GM19099 (cell line): ENCODE results near the gene TMEM9B.

ENCODE experiments used
- POLR2A ChIP-seq: IDR thresholded peaks from 3 replicates; pipeline ENCODE4 v1.6.1; 2011; ENCODE audit warnings: low read depth; ENCODE audit not compliant: insufficient read length; ENCODE audit errors: extremely low read depth

TMEM9B gene

DNA sequence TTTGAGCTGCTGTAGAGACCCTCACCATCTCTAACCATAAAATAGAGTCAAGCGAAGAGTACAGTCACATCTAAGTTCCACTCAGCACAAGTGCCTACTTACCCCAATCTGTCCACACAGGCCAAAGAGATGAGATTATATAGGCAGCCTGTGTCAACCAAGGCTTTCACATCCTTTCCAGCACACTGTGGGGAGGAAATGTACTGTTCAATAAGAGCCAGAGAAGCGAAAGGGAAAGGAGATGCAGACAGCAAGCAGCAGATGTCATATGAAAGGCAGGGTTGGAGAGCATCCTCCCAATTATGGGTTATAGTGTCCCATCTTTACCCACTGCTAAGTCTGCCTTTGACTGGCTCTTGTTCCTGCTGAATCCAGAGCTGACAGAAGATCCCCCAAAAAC, 23.2 kb upstream of the TMEM9B start:
- TF ChIP-seq POLR2A, result no peak

DNA sequence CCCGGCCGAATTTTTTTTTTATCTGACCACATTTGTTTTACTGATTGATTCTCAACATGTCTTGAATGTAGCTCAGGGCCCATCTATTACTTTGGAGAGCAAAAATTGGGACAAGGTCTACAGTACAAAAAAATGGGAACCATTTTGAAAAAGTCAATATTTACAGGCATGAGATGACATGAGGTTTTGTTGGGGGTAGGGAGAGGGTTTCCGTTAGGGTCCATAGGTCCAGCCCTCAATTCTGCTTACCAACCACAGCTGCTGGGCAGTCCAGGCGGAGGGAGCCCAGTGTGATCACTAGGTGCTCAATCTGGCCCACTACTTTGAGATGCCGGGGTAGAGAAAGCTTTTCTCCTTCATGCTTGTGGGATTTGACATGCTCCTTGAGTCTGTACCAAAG, 21.2 kb upstream of the TMEM9B start:
- no peak for TF ChIP-seq POLR2A

DNA sequence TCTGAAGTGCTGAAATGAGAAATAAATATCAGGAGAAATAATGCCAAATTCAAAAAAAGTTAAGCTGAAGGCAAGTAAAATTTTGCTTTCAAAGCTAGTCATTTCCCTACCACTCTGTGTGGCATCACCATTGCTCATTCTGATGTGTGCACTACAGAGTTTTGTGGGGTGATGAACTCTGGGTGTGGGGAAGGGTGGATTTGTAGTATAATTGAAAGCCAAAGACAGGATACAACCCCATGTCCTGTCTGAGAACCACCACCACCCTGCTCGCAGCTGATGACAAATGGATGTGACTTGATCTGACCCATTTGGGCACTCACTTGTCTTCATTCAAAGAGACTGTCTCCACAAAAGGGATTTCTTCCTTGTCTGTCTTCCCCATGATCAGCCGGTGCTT, 19.3 kb upstream of the TMEM9B start:
- no peak for TF ChIP-seq POLR2A

DNA sequence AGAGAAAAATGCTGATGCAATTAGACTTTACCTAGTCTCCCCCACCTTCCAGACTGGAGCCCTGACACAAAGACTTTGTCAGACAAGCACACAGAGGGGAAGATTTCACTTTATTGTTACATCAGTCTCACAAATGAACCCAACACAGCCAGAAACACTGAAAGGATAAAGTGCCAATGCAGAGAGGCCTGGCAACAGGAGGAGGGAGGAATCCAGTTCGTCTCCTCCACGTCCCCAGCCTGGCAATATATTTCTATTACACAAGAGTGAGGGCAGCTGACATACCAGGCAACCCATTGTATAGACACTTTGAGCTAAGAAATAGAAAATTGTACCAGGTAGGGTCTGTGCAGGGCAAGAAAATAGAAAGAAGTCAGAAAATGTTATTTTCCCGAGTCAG, 16.2 kb upstream of the TMEM9B start:
- TF ChIP-seq POLR2A, result no peak

GRCh38 chr11:8973121-8973520, 8.9 kb upstream of the TMEM9B start:
- no peak for TF ChIP-seq POLR2A

GRCh38 chr11:8971924-8972316, 7.7 kb upstream of the TMEM9B start:
- no peak for TF ChIP-seq POLR2A

DNA sequence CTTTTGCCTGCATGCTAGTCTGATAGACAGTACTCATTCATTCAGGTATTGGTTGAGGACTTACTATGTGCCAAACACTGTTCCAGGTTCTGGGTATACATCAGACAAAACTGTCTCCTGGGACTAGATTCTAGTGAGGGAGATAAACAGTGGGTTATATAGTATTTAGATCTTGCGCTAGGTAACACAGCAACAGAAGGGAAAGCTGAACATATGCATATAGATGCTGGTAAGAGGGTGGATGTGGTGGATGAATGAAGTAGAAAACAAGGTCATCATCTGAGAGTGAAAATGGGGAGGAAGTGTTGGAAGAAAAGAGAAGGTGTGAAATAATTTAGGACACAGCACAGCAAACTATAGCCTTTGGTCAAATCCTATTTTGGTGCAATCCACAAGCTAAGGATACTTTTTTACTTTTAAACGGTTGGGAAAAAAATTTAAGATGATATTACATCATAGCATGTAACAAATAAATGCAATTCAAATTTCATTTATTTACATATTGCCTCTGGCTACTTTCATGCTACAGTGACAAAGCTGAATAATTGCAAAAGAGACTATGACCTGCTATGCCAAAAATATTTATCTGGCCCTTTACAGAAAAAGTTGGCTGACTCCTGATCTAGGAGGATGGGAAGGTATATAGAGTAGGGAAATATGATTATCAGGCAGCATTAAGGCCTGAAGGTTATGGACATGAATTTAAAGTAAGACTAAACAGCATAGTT, 7.1 kb upstream of the TMEM9B start:
- TF ChIP-seq POLR2A, result no peak

GRCh38 chr11:8967184-8967583, 2.9 kb upstream of the TMEM9B start:
- TF ChIP-seq POLR2A, result no peak

GRCh38 chr11:8963569-8964323, 496 bp downstream of the TMEM9B start:
- TF ChIP-seq POLR2A, result no peak

- no peak for TF ChIP-seq POLR2A
These were observed 1.4 kb downstream of the TMEM9B start for GRCh38 chr11:8962841-8963240.

GRCh38 chr11:8961401-8961800, 2.8 kb downstream of the TMEM9B start:
- TF ChIP-seq POLR2A, result no peak

DNA sequence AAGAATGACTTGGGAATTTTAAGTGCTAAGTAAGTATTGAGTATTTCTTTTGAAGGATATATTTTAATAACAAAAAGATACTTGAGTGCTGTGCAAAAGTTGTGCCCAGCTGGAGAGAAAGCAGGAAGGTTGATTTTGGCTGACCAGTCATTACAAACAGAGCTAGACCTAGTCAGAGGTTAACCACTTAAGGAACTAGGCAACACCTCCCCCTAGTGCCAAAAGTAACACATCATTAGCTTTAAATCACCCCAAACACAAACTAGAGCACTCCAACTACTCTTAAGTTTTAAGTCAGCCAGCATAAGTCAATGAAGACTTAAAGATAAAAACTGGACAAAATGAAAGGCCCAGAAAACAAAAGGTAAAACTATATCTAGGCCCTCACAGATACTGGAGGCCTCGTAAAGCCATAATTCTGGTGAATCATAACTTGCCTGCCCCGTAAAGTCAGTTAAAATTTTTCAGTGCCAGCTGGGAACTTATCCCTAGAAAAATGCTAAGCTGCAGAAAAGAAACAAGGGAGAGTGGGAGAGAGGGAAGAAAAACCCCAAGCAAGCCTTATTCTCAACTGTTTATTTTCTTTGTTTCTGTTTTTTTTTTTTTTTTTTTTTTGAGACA, 4.6 kb downstream of the TMEM9B start:
- no peak for TF ChIP-seq POLR2A

DNA sequence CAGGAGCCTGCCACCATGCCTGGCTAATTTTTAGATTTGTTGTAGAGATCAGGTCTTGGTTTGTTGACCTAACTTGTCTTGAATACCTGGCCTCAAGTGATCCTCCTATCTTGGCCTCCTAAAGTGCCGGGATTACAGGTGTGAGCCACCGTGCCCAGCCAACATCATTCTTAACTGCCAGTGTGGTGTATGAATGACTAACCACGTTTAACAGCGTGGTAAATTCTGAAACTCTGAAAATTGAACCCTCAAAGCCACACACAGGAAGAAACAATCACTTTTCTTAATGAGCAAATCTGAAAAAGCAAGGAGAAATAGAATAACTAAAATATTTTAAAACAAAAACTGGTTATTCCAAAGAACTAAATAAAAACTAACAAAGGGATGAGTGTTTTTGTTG, 7.4 kb downstream of the TMEM9B start:
- TF ChIP-seq POLR2A, result no peak

GRCh38 chr11:8948886-8949285, 15.4 kb downstream of the TMEM9B start:
- no peak for TF ChIP-seq POLR2A

- TF ChIP-seq POLR2A, result no peak
These were observed 16.9 kb downstream of the TMEM9B start for GRCh38 chr11:8947230-8947943.
